ENCODE measurements around the gene TAS2R42.

Gene TAS2R42

GRCh38 chr12:11147420-11147819 is 39.3 kb downstream of the TAS2R42 start:
- no peak overlapping the region for H3K27ac ChIP-seq
- no peak for TF ChIP-seq CTCF (conservative IDR thresholded peaks at IDR 0.05)

GRCh38 chr12:11144297-11144696 is 42.4 kb downstream of the TAS2R42 start:
- no peak for TF ChIP-seq CTCF (conservative IDR thresholded peaks at IDR 0.05)

GRCh38 chr12:11143352-11143751 is 43.4 kb downstream of the TAS2R42 start:
- no peak overlapping the region for H3K27ac ChIP-seq
- TF ChIP-seq CTCF (conservative IDR thresholded peaks at IDR 0.05): no peak

More at GRCh38 chr12:11144297-11144696, 42.4 kb downstream of the TAS2R42 start:
- H3K27ac ChIP-seq: no peak overlapping the region

- TF ChIP-seq CTCF (conservative IDR thresholded peaks at IDR 0.05): no peak
- H3K27ac ChIP-seq: no peak overlapping the region
Measured at GRCh38 chr12:11136075-11136474, 50.7 kb downstream of the TAS2R42 start.
